Measurements from ENCODE around the gene TRHDE. TPM values are rescaled to one million over a fixed set of nuclear protein-coding genes. Genes with fewer than 3 reads are reported as not detected.

TRHDE gene
- total and polyA plus RNA-seq, 9 donors = 3.4 to 35.5 (median 18.2) TPM

GRCh38 chr12:72442217-72442616 lies 170.0 kb downstream of the TRHDE start:
- no peak overlapping the region for H3K27ac ChIP-seq
- no peaks in the 10 kb centered on the region for H3K36me3 ChIP-seq
- H3K27me3 ChIP-seq = no peaks in the 10 kb centered on the region
- no peak overlapping the region for H3K4me3 ChIP-seq
- 92 to 97% (median 93%) methylated on average over 2 of the region's 2 CpGs for WGBS, 3 donors
- no peaks in the 10 kb centered on the region for H3K9me3 ChIP-seq
- intact Hi-C loops (cut with DNase I) = no loop called here
- no peak for DNase-seq
- TF ChIP-seq POLR2A (IDR thresholded peaks at IDR 0.05) (no peak), EP300 (IDR thresholded peaks at IDR 0.05) (no peak)
- TF ChIP-seq, protein P1, sequence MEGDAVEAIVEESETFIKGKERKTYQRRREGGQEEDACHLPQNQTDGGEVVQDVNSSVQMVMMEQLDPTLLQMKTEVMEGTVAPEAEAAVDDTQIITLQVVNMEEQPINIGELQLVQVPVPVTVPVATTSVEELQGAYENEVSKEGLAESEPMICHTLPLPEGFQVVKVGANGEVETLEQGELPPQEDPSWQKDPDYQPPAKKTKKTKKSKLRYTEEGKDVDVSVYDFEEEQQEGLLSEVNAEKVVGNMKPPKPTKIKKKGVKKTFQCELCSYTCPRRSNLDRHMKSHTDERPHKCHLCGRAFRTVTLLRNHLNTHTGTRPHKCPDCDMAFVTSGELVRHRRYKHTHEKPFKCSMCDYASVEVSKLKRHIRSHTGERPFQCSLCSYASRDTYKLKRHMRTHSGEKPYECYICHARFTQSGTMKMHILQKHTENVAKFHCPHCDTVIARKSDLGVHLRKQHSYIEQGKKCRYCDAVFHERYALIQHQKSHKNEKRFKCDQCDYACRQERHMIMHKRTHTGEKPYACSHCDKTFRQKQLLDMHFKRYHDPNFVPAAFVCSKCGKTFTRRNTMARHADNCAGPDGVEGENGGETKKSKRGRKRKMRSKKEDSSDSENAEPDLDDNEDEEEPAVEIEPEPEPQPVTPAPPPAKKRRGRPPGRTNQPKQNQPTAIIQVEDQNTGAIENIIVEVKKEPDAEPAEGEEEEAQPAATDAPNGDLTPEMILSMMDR (IDR thresholded peaks at IDR 0.05) = no peak
- no peaks in the 10 kb centered on the region for H3K4me1 ChIP-seq (ENCODE audit: insufficient read depth)

GRCh38 chr12:72444125-72444524 lies 172.0 kb downstream of the TRHDE start:
- H3K4me3 ChIP-seq = no peak overlapping the region
- H3K9me3 ChIP-seq = no peaks in the 10 kb centered on the region
- no peaks in the 10 kb centered on the region for H3K4me1 ChIP-seq (ENCODE audit: insufficient read depth)
- H3K27ac ChIP-seq = no peak overlapping the region
- no peaks in the 10 kb centered on the region for H3K27me3 ChIP-seq
- DNase-seq = no peak
- intact Hi-C loops (cut with DNase I) = no loop called here
- TF ChIP-seq EP300 (IDR thresholded peaks at IDR 0.05) = no peak
- TF ChIP-seq, protein P1 (IDR thresholded peaks at IDR 0.05) = no peak
- no peak for TF ChIP-seq POLR2A (IDR thresholded peaks at IDR 0.05)
- H3K36me3 ChIP-seq = no peaks in the 10 kb centered on the region

DNA sequence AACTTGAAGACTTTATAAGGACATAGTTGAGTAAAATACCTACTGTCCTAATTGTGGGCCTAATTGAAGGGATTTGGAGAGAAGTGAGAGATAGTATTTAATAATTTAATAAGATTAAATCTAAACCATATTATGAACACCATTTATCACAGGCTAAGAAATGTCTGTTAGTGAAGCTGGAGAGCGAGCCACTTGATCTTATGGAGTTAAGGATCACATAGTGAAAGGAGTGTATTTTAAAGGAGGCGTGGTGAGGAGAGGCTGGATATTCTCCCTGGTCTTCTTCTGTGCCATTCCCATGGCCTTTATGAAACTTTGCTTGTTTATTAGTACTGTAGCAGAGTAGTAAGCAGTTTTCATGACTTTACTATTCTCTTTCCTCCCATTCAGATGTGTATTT lies 172.4 kb downstream of the TRHDE start:
- DNase-seq = no peak
- WGBS, 3 donors = 94 to 98% (median 95%) methylated on average over 2 of the region's 2 CpGs
- Histone ChIP-seq H3K36me3 (no peaks in the 10 kb centered on the region), H3K4me1 (ENCODE audit: insufficient read depth) (no peaks in the 10 kb centered on the region), H3K4me3 (no peak overlapping the region), H3K9me3 (no peaks in the 10 kb centered on the region), H3K27me3 (no peaks in the 10 kb centered on the region), H3K27ac (no peak overlapping the region)
- TF ChIP-seq, protein P1 (IDR thresholded peaks at IDR 0.05) = no peak
- TF ChIP-seq POLR2A (IDR thresholded peaks at IDR 0.05) = no peak
- no peak for TF ChIP-seq EP300 (IDR thresholded peaks at IDR 0.05)
- intact Hi-C loops (cut with DNase I) = no loop called here

DNA sequence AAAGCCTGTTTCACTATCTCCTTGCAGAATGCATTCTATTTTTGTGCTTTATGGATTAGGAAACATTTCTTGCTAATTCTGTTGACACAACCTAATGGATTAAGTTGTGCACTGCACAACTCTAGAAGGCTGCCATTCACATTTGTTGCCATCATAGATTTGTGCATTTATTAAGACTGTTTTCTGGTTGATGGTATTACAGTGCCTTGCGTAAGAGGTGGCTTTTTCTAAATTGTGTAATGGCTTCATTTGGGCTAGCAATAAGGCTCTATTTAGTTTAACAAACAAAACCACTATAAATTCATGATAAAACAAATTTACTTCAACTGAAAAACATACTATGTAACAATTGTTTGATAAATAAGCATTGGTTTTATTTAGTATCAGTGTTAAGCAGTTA lies 175.9 kb downstream of the TRHDE start:
- intact Hi-C loops (cut with DNase I) = loop anchor here in 1 of 4 donors (5.0 kb wide), 1 partner anchor 84 kb away; no protein-coding TSS in a partner anchor
- no peaks in the 10 kb centered on the region for H3K4me1 ChIP-seq (ENCODE audit: insufficient read depth)
- DNase-seq = no peak
- no peaks in the 10 kb centered on the region for H3K27me3 ChIP-seq
- no peaks in the 10 kb centered on the region for H3K36me3 ChIP-seq
- no peaks in the 10 kb centered on the region for H3K9me3 ChIP-seq
- TF ChIP-seq, protein P1 (IDR thresholded peaks at IDR 0.05) = no peak
- TF ChIP-seq POLR2A (IDR thresholded peaks at IDR 0.05) (no peak), EP300 (IDR thresholded peaks at IDR 0.05) (no peak)
- WGBS, 3 donors = 96 to 98% (median 98%) methylated on average over 1 of the region's 1 CpG
- H3K27ac ChIP-seq = no peak overlapping the region
- H3K4me3 ChIP-seq = no peak overlapping the region
